Fibroblast of pulmonary artery (primary cell): ENCODE data around the gene PHF10.

Experiments used
- DNase-seq: peaks from one replicate; pipeline ENCODE4 v3.0.0-alpha.2; 2010; ENCODE audit warnings: low read depth
- H3K4me3 ChIP-seq: replicated peaks from 2 replicates; pipeline ENCODE4 v1.5.1; 2011; ENCODE audit warnings: low read depth, mild to moderate bottlenecking, control low read depth, low read length, moderate library complexity
- TF ChIP-seq, protein P1 (sequence below): IDR thresholded peaks from 2 replicates; pipeline ENCODE4 v1.5.1; 2011; ENCODE audit warnings: mild to moderate bottlenecking, control low read depth, low read length, inconsistent platforms; ENCODE audit errors: missing control alignments

PHF10 gene

DNA sequence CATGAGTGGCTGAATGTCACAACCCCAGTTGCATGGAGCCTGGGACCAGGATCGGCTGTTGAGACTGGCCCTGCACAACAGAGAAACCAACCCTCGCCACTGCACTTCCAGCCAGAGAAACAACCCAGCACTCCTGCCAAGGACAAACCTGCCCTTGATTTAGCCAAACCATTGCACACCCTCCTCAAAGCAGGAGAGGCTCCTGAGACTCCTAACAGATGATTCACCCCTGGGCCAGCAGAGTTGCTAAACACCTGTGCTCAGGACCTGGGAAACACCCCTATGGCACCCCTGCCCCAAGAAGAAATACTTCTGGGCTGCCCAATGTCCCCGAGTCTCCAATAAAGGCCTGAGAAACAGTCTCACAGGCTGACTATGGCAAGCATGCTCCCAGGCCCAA, 40.2 kb downstream of the PHF10 start:
- no peak overlapping the region for H3K4me3 ChIP-seq
- TF ChIP-seq, protein P1, sequence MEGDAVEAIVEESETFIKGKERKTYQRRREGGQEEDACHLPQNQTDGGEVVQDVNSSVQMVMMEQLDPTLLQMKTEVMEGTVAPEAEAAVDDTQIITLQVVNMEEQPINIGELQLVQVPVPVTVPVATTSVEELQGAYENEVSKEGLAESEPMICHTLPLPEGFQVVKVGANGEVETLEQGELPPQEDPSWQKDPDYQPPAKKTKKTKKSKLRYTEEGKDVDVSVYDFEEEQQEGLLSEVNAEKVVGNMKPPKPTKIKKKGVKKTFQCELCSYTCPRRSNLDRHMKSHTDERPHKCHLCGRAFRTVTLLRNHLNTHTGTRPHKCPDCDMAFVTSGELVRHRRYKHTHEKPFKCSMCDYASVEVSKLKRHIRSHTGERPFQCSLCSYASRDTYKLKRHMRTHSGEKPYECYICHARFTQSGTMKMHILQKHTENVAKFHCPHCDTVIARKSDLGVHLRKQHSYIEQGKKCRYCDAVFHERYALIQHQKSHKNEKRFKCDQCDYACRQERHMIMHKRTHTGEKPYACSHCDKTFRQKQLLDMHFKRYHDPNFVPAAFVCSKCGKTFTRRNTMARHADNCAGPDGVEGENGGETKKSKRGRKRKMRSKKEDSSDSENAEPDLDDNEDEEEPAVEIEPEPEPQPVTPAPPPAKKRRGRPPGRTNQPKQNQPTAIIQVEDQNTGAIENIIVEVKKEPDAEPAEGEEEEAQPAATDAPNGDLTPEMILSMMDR = no peak
- DNase-seq = no peak

- TF ChIP-seq, protein P1 = no peak
- no peak for DNase-seq
- no peak overlapping the region for H3K4me3 ChIP-seq
Measured at GRCh38 chr6:169678342-169678741, 46.0 kb downstream of the PHF10 start.

DNA sequence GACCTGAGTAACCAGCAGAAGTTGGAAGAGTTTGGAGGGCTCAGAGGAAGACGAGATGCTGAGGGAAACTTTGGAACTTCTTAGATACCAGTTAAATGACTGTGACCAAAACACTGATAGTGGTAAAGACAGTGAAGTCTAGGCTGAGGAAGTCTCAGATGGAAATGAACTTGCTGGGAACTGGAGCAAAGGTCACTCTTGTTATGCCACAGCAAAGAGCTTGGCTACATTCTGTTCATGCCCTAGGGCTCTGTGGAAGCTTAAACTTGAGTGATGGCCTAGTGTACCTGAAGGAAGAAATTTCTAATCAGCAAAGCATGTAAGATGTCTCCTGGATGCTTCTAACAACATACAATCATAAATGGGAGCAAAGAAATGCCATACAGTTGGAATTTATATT, 47.2 kb downstream of the PHF10 start:
- no peak for DNase-seq
- H3K4me3 ChIP-seq = no peak overlapping the region
- TF ChIP-seq, protein P1 = no peak

DNA sequence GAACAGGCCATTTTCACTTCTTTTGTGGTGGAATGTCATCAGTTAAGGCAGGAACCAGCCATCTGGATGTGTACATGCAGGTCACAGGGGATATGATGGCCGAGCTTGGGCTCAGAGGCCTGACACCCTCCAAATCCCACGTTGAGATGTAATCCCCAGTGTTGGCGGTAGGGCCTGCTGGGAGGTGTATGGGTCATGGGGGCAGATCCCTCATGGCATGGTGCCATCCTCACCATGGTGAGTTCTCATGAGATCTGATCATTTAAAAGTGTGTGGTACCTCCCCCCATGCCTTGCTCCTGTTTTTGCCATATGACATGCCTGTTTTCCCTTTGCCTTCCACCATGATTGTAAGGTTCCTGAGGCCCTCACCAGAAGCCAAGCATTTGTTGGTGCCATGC, 49.3 kb downstream of the PHF10 start:
- H3K4me3 ChIP-seq = no peak overlapping the region
- DNase-seq = no peak
- TF ChIP-seq, protein P1 = no peak

DNA sequence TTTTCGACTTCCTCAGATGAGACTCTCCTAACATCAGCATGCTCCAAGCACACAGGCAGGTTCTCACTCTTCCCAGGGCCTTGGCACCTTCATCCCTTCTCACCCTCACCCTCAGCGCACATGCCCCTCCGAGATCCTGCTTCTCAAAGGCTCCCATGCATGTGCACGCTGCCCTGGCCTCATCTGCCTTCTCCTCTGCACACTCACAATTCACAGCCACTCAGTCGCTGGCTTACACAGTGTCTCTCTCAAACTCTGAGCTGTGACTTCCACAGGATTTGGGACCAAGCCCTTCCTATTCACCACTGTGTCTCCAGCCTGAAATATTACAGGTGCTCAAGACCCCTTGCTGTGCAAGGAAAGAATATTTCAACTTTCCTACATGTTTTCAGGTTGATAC, 52.7 kb downstream of the PHF10 start:
- no peak overlapping the region for H3K4me3 ChIP-seq
- no peak for DNase-seq
- TF ChIP-seq, protein P1 = no peak

GRCh38 chr6:169669889-169670288, 54.4 kb downstream of the PHF10 start:
- TF ChIP-seq, protein P1 = no peak
- peak; percentile 87 for DNase-seq
- H3K4me3 ChIP-seq = no peak overlapping the region

DNA sequence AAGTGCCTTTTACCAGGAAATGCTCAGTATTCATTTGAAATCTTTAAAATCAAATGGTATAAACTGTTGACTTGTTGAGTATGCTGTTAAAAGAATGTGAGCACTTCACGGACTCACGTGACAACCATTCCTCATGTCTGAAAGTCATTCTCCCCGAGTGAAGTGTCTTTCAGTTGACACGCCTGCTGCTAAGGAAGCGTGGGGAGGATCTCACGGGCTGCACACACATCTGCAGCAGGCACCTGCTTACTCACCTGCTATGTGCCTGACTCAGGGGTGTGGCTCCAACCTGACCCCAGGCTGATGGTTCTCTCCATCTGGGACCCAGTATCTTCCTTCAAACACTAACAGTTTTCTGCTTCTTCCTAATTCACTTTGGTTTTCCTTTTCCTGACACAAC, 55.2 kb downstream of the PHF10 start:
- DNase-seq = peak; percentile 20
- no peak overlapping the region for H3K4me3 ChIP-seq
- TF ChIP-seq, protein P1 = no peak
